ENCODE data around the gene CCDC138.

Gene CCDC138

GRCh38 chr2:108809936-108810335 is 23.4 kb downstream of the CCDC138 start:
- H3K9ac ChIP-seq (ENCODE audit: low read depth, low read length) = no peak overlapping the region

GRCh38 chr2:108810993-108811957 is 24.7 kb downstream of the CCDC138 start:
- H3K4me1 ChIP-seq (ENCODE audit: insufficient read depth, low read length) = no peaks in the 10 kb centered on the region
- H3K9ac ChIP-seq (ENCODE audit: low read depth, low read length) = no peak overlapping the region
- peaks cover 9% of the 10 kb centered on the region for H3K36me3 ChIP-seq (ENCODE audit: insufficient read depth, low read length)
- H3K9me3 ChIP-seq (ENCODE audit: control insufficient read depth, insufficient read depth, low read length) = peaks cover 2% of the 10 kb centered on the region; the same call in 1 of the 2 replicates

More at GRCh38 chr2:108809936-108810335, 23.4 kb downstream of the CCDC138 start:
- Histone ChIP-seq H3K9me3 (ENCODE audit: control insufficient read depth, insufficient read depth, low read length) (peaks cover 2% of the 10 kb centered on the region; the same call in 1 of the 2 replicates), H3K36me3 (ENCODE audit: insufficient read depth, low read length) (peaks cover 9% of the 10 kb centered on the region), H3K4me1 (ENCODE audit: insufficient read depth, low read length) (no peaks in the 10 kb centered on the region)

GRCh38 chr2:108813732-108814131 is 27.2 kb downstream of the CCDC138 start:
- Histone ChIP-seq H3K36me3 (ENCODE audit: insufficient read depth, low read length) (peaks cover 16% of the 10 kb centered on the region), H3K9ac (ENCODE audit: low read depth, low read length) (no peak overlapping the region), H3K9me3 (ENCODE audit: control insufficient read depth, insufficient read depth, low read length) (peaks cover 2% of the 10 kb centered on the region; the same call in 1 of the 2 replicates), H3K4me1 (ENCODE audit: insufficient read depth, low read length) (no peaks in the 10 kb centered on the region)

DNA sequence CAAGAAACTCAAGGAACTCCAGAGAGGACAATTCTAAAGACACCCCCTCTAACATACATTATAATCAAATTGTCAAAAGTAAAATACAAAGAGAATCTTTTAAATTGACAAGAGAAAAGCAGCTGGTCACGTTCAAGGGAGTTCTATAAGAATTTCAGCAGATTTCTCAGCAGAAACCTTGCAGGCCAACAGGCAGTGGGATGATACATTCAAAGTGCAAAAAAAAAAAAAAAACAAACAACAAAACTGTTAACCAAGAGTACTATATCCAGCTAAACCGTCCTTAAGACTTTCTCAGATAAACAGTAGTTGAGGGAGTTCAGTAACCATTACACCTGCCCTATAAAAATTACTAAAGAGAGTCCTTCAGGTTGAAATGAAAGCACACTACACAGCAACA is 33.9 kb downstream of the CCDC138 start:
- Histone ChIP-seq H3K9me3 (ENCODE audit: control insufficient read depth, insufficient read depth, low read length) (no peaks in the 10 kb centered on the region), H3K36me3 (ENCODE audit: insufficient read depth, low read length) (peaks cover 6% of the 10 kb centered on the region), H3K4me1 (ENCODE audit: insufficient read depth, low read length) (no peaks in the 10 kb centered on the region), H3K9ac (ENCODE audit: low read depth, low read length) (no peak overlapping the region)

- Histone ChIP-seq H3K36me3 (ENCODE audit: insufficient read depth, low read length) (no peaks in the 10 kb centered on the region), H3K9ac (ENCODE audit: low read depth, low read length) (no peak overlapping the region), H3K4me1 (ENCODE audit: insufficient read depth, low read length) (no peaks in the 10 kb centered on the region), H3K9me3 (ENCODE audit: control insufficient read depth, insufficient read depth, low read length) (no peaks in the 10 kb centered on the region)
Observed at GRCh38 chr2:108823286-108823685, 36.7 kb downstream of the CCDC138 start.

GRCh38 chr2:108824316-108825070 is 37.9 kb downstream of the CCDC138 start:
- Histone ChIP-seq H3K9ac (ENCODE audit: low read depth, low read length) (no peak overlapping the region), H3K36me3 (ENCODE audit: insufficient read depth, low read length) (no peaks in the 10 kb centered on the region), H3K9me3 (ENCODE audit: control insufficient read depth, insufficient read depth, low read length) (no peaks in the 10 kb centered on the region), H3K4me1 (ENCODE audit: insufficient read depth, low read length) (no peaks in the 10 kb centered on the region)

- Histone ChIP-seq H3K4me1 (ENCODE audit: insufficient read depth, low read length) (no peaks in the 10 kb centered on the region), H3K9ac (ENCODE audit: low read depth, low read length) (no peak overlapping the region), H3K36me3 (ENCODE audit: insufficient read depth, low read length) (no peaks in the 10 kb centered on the region), H3K9me3 (ENCODE audit: control insufficient read depth, insufficient read depth, low read length) (no peaks in the 10 kb centered on the region)
Observed at GRCh38 chr2:108825254-108825653, 38.7 kb downstream of the CCDC138 start.

DNA sequence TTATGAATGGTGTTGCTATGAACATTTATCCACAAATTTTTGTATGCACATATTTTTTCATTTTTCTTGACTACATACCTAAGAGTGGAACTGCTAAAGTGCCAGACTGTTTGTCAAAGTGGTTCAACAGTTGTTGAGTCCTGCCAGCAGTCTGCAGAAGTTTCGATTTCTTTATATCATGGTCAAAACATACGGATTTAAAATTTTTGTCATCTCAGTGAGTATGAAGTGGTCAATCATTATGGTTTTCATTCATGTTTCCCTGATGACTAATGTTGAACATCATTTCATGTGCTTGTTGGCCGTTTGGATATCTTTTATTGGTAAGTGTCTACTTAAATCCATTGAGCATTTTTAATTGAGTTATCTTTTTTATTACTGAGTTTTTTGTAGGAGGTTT is 39.2 kb downstream of the CCDC138 start:
- H3K36me3 ChIP-seq (ENCODE audit: insufficient read depth, low read length) = no peaks in the 10 kb centered on the region
- no peaks in the 10 kb centered on the region for H3K9me3 ChIP-seq (ENCODE audit: control insufficient read depth, insufficient read depth, low read length)
- no peaks in the 10 kb centered on the region for H3K4me1 ChIP-seq (ENCODE audit: insufficient read depth, low read length)

DNA sequence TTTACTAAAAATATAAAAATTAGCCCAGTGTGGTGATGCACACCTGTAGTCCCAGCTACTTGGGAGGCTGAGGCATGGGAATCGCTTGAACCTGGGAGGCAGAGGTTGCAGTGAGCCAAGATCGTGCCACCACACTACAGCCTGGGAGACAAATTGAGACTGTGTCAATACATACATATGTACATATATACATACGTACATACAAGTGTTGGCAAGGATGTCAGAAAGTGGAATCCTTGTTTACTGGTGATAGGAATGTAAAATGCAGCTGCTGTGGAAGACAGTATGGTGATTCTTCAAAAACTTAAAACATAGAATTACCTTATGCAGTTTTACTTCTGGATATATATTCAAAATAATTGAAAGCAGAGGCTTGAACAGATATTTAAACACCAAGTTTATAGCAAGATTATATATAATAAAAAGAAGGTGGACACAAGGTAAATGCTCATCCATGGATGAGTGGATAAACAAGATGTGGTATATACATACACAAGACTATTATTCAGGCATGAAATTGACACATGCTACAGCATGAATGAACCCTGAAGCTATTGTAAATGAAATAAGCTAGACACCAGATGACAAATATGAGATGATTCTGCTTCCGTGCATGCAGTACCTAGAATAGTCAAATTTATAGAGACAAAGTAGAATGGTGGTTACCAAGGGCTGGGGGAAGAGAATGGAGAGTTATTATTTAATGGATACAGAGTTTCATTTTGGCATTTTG is 43.2 kb downstream of the CCDC138 start:
- no peak overlapping the region for H3K9ac ChIP-seq (ENCODE audit: low read depth, low read length)
- H3K36me3 ChIP-seq (ENCODE audit: insufficient read depth, low read length) = no peaks in the 10 kb centered on the region
- H3K9me3 ChIP-seq (ENCODE audit: control insufficient read depth, insufficient read depth, low read length) = no peaks in the 10 kb centered on the region
- peaks cover 5% of the 10 kb centered on the region; the same call in 1 of the 2 replicates for H3K4me1 ChIP-seq (ENCODE audit: insufficient read depth, low read length)

More for the DNA sequence above, 39.2 kb downstream of the CCDC138 start:
- H3K9ac ChIP-seq (ENCODE audit: low read depth, low read length) = no peak overlapping the region

DNA sequence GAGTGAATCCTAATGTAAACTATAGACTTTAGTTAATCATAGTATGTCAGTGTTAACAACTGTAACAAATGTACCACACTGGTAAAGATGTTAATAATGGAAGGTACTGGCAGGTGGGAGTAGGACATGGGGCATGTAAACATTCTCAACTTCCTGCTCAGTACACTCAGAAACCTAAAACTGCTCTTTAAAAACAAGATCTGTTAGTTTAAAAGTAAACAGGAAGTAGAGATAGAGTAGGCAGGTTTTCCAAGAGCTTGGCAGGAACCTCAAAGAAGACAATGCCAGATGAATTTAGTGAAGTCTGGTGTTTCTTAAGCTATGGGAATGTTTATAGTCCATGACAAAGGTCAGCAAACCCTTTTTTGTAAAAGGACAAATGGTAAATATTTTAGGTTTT is 46.6 kb downstream of the CCDC138 start:
- Histone ChIP-seq H3K4me1 (ENCODE audit: insufficient read depth, low read length) (peaks cover 5% of the 10 kb centered on the region; the same call in 1 of the 2 replicates), H3K9me3 (ENCODE audit: control insufficient read depth, insufficient read depth, low read length) (no peaks in the 10 kb centered on the region), H3K9ac (ENCODE audit: low read depth, low read length) (no peak overlapping the region), H3K36me3 (ENCODE audit: insufficient read depth, low read length) (no peaks in the 10 kb centered on the region)

GRCh38 chr2:108834620-108835019 is 48.0 kb downstream of the CCDC138 start:
- Histone ChIP-seq H3K9me3 (ENCODE audit: control insufficient read depth, insufficient read depth, low read length) (peaks cover 4% of the 10 kb centered on the region; the same call in 1 of the 2 replicates), H3K4me1 (ENCODE audit: insufficient read depth, low read length) (peaks cover 5% of the 10 kb centered on the region; the same call in 1 of the 2 replicates), H3K9ac (ENCODE audit: low read depth, low read length) (no peak overlapping the region), H3K36me3 (ENCODE audit: insufficient read depth, low read length) (no peaks in the 10 kb centered on the region)

DNA sequence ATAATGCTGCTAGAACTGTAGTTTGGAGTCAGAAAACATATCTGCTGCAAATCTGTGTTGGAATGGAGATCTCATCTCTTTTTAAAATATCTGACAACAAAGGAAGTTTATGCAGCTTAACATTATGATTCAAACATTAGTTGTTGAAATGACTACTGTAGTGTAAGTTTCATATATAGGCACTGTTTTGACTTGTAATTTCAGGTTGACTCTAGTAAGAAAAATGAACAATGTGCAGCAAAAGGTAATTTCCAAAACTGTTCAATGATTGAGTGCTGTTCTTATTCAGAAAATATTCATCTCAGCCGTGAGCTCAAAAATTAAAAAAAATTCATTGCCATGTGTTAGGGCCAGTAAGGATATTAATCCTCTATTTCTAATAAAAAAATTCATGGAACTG is 48.5 kb downstream of the CCDC138 start:
- no peak overlapping the region for H3K9ac ChIP-seq (ENCODE audit: low read depth, low read length)
- peaks cover 4% of the 10 kb centered on the region; the same call in 1 of the 2 replicates for H3K9me3 ChIP-seq (ENCODE audit: control insufficient read depth, insufficient read depth, low read length)
- peaks cover 5% of the 10 kb centered on the region; the same call in 1 of the 2 replicates for H3K4me1 ChIP-seq (ENCODE audit: insufficient read depth, low read length)
- H3K36me3 ChIP-seq (ENCODE audit: insufficient read depth, low read length) = no peaks in the 10 kb centered on the region

GRCh38 chr2:108837198-108837597 is 50.6 kb downstream of the CCDC138 start:
- peaks cover 5% of the 10 kb centered on the region; the same call in 1 of the 2 replicates for H3K4me1 ChIP-seq (ENCODE audit: insufficient read depth, low read length)
- H3K9ac ChIP-seq (ENCODE audit: low read depth, low read length) = no peak overlapping the region
- peaks cover 4% of the 10 kb centered on the region; the same call in 1 of the 2 replicates for H3K9me3 ChIP-seq (ENCODE audit: control insufficient read depth, insufficient read depth, low read length)
- H3K36me3 ChIP-seq (ENCODE audit: insufficient read depth, low read length) = 0 out of 2 replicates have a peak, but pooled peaks cover 2% of the 10 kb centered on the region

DNA sequence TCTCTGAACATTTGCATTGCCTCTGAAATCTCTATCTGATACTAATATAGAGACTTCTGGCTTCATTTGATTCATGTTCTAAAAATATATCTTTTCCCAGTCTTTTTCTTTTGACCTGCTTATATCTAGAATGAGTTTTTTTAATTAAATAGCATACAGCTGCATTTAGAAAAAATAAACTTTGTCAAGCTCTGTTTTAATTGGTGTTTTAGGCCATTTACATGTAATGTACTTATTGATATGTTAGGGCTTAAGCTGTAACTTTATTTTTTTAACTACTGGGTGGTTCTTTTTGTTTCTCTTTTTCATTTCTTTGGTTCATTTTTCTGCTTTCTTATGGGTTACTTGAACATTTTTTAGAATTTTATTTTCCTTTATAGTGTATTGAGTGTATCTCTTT is 54.9 kb downstream of the CCDC138 start:
- H3K4me1 ChIP-seq (ENCODE audit: insufficient read depth, low read length) = no peaks in the 10 kb centered on the region
- 0 out of 2 replicates have a peak, but pooled peaks cover 4% of the 10 kb centered on the region for H3K36me3 ChIP-seq (ENCODE audit: insufficient read depth, low read length)
- peaks cover 4% of the 10 kb centered on the region; the same call in 1 of the 2 replicates for H3K9me3 ChIP-seq (ENCODE audit: control insufficient read depth, insufficient read depth, low read length)
- H3K9ac ChIP-seq (ENCODE audit: low read depth, low read length) = no peak overlapping the region

Measured in ES-I3 (cell line).